ENCODE data around the gene TRIM66.

DNA sequence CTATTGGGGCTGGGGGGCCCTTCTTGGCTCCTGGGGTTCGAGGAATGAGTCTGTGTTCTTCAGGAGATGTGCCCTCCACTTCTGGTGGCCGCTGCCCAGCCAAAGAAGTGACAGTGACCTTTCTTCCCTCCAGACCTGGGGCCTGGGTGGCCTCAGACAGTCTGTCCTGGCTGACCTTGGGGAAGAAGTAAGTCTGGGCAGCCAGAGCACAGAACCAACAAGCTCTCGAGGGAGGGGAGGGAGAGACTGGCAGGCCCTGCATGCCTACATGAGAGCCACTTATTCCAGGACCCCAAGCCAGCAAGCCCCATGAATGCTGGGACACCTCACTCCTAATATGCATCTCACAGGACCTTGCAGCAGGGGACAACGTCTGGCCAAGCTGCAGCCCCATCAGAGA, 61.3 kb downstream of the TRIM66 start:
- TF ChIP-seq, protein P1, sequence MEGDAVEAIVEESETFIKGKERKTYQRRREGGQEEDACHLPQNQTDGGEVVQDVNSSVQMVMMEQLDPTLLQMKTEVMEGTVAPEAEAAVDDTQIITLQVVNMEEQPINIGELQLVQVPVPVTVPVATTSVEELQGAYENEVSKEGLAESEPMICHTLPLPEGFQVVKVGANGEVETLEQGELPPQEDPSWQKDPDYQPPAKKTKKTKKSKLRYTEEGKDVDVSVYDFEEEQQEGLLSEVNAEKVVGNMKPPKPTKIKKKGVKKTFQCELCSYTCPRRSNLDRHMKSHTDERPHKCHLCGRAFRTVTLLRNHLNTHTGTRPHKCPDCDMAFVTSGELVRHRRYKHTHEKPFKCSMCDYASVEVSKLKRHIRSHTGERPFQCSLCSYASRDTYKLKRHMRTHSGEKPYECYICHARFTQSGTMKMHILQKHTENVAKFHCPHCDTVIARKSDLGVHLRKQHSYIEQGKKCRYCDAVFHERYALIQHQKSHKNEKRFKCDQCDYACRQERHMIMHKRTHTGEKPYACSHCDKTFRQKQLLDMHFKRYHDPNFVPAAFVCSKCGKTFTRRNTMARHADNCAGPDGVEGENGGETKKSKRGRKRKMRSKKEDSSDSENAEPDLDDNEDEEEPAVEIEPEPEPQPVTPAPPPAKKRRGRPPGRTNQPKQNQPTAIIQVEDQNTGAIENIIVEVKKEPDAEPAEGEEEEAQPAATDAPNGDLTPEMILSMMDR (IDR thresholded peaks at IDR 0.05; ENCODE audit: insufficient read depth, low read depth, low read length): no peak
- TF ChIP-seq EZH2 (IDR thresholded peaks at IDR 0.05; ENCODE audit: insufficient read depth, low read length): no peak

All from astrocyte (in vitro differentiated cells and primary cell).